HepG2 (cell line): ENCODE data around the gene TRAPPC12. TPM values are rescaled to one million over a fixed set of nuclear protein-coding genes. Genes with fewer than 3 reads are reported as not detected.

Source experiments
- FOXC1 ChIP-seq: sonication (generic); formaldehyde crosslinking; IDR thresholded peaks from 2 replicates; pipeline ENCODE4 v1.8.0; 2022; ENCODE audit warnings: mild to moderate bottlenecking, missing genetic modification reagents, borderline replicate concordance
- GABPA ChIP-seq, 2 experiments: IDR thresholded peaks; 2 replicates each; pipeline ENCODE4 v1.6.1; 2011 to 2016; ENCODE audit warnings: low read depth in 2 of 2, low read length in 1 of 2, missing biosample characterization in 1 of 2, missing genetic modification characterization in 1 of 2
- HNRNPL ChIP-seq: fragments of 200-400 bp; formaldehyde crosslinking; IDR thresholded peaks from 2 replicates; pipeline ENCODE4 v1.6.1; 2017; ENCODE audit warnings: mild to moderate bottlenecking, low read depth, low read length
- KIAA2018 ChIP-seq: sonication (generic); formaldehyde crosslinking; IDR thresholded peaks from 2 replicates; pipeline ENCODE4 v1.5.0; 2020; ENCODE audit warnings: mild to moderate bottlenecking, missing genetic modification reagents, borderline replicate concordance
- RELA ChIP-seq: sonication (generic); formaldehyde crosslinking; IDR thresholded peaks from 2 replicates; pipeline ENCODE4 v1.4.0; 2020; ENCODE audit warnings: missing genetic modification reagents
- STAT5B ChIP-seq: sonication (generic); formaldehyde crosslinking; IDR thresholded peaks from 2 replicates; pipeline ENCODE4 v1.4.0; 2020; ENCODE audit warnings: missing genetic modification reagents
- TCF7L2 ChIP-seq: IDR thresholded peaks from 2 replicates; pipeline ENCODE4 v1.6.1; 2011; ENCODE audit warnings: mild to moderate bottlenecking, low read depth, low read length, moderate library complexity
- ZFY ChIP-seq: sonication (generic); formaldehyde crosslinking; IDR thresholded peaks from 2 replicates; pipeline ENCODE4 v1.4.0; 2020; ENCODE audit warnings: missing genetic modification reagents
- ZNF318 ChIP-seq: sonication (generic); formaldehyde crosslinking; IDR thresholded peaks from 2 replicates; pipeline ENCODE4 v1.4.0; 2020; ENCODE audit warnings: mild to moderate bottlenecking, missing genetic modification reagents
- ZNF431 ChIP-seq: sonication (generic); formaldehyde crosslinking; IDR thresholded peaks from 2 replicates; pipeline ENCODE4 v1.9.0; 2022; ENCODE audit warnings: missing genetic modification reagents, low read depth, mild to moderate bottlenecking, borderline replicate concordance
- ZNF589 ChIP-seq: sonication (generic); formaldehyde crosslinking; conservative IDR thresholded peaks from 2 replicates; pipeline ENCODE4 v1.8.0; 2022; ENCODE audit warnings: mild to moderate bottlenecking, moderate library complexity, missing genetic modification reagents
- ZNF775 ChIP-seq: sonication (generic); formaldehyde crosslinking; IDR thresholded peaks from 2 replicates; pipeline ENCODE4 v1.4.0; 2020; ENCODE audit warnings: missing genetic modification reagents, mild to moderate bottlenecking, moderate library complexity, borderline replicate concordance
- ZNF781 ChIP-seq: sonication (generic); formaldehyde crosslinking; IDR thresholded peaks from 2 replicates; pipeline ENCODE4 v1.5.1; 2020; ENCODE audit warnings: borderline replicate concordance, mild to moderate bottlenecking, missing genetic modification reagents; ENCODE audit errors: not compliant biosample characterization
- polyA plus RNA-seq, 8 experiments: library from polyadenylated mRNA; depleted of rRNA in 3 of 8; stranded (reverse) in 7 of 8; unstranded in 1 of 8; fragments of >200 nt; fragmentation: Illumina TruSeq in 4 of 8; extraction: Trizol in 4 of 8; gene quantifications; 2 replicates each; pipeline versions ENCODE4 v1.2.1 to v1.2.3, GENCODE V29; 2011 to 2016; ENCODE audit warnings: low read depth in 4 of 8, missing spikeins in 1 of 8, mixed read lengths in 1 of 8; ENCODE audit not compliant: insufficient read depth in 1 of 8
- total RNA-seq, 5 experiments: library from RNA; depleted of rRNA; stranded (reverse); fragments of >200 nt; fragmentation: Illumina TruSeq; extraction: Trizol; gene quantifications; 2 replicates each; pipeline ENCODE4 v1.2.3, GENCODE V29; 2016; ENCODE audit warnings: low read depth in 1 of 5

TRAPPC12 gene
- total and polyA plus RNA-seq, 2 of the 13 experiments (the other 11 are each of a cell fraction or from before 2014, with no cell fraction given): 46.4 to 97.7 TPM

GRCh38 chr2:3368261-3368722, 11.2 kb upstream of the TRAPPC12 start (continued):
- TF ChIP-seq KIAA2018 (CRISPR knock-in tag) (no peak), ZFY (CRISPR knock-in tag) (peak; percentile 66; the same call in 1 of the 2 replicates), RELA (no peak), ZNF589 (no peak), ZNF318 (no peak), ZNF431 (CRISPR knock-in tag) (peak; percentile 43; the same call in 1 of the 2 replicates), TCF7L2 (no peak), STAT5B (CRISPR knock-in tag) (no peak), ZNF775 (no peak), ZNF781 (CRISPR knock-in tag) (peak; percentile 78), HNRNPL (peak; percentile 91), GABPA (IDR thresholded peaks at IDR 0.05; ENCODE audit: low read depth, low read length) (no peak), GABPA (CRISPR knock-in tag; IDR thresholded peaks at IDR 0.05; ENCODE audit: low read depth) (no peak), FOXC1 (CRISPR knock-in tag) (peak; percentile 33; the same call in 1 of the 2 replicates)
